ENCODE results near the gene LIPG. TPM values are rescaled to one million over a fixed set of nuclear protein-coding genes. Genes with fewer than 3 reads are reported as not detected.

Gene LIPG
- total RNA-seq, 1 experiment from 2014 or later, result 8.4 TPM

GRCh38 chr18:49613141-49613640 lies 51.3 kb downstream of the LIPG start:
- ChIA-PET CTCF (no interaction called here), POLR2A (ENCODE audit: low non-redundant PET) (no interaction called here)
- intact Hi-C loops (cut with micrococcal nuclease; ENCODE audit: unreplicated experiment), result no loop called here
- TF ChIP-seq EZH2 (IDR thresholded peaks at IDR 0.05; ENCODE audit: borderline replicate concordance, low read depth, low read length, poor library complexity, severe bottlenecking), result no peak
- TF ChIP-seq CTCF (conservative IDR thresholded peaks at IDR 0.05; ENCODE audit: low read depth, low read length), result no peak
- no peaks in the 10 kb centered on the region for H3K27me3 ChIP-seq (replicated peaks; ENCODE audit: insufficient read depth, low read depth, low read length, poor library complexity)
- BruUV-seq (replicated peaks), result no TSS peak
- no peaks in the 10 kb centered on the region for H3K36me3 ChIP-seq (ENCODE audit: insufficient read depth, low read length, poor library complexity, severe bottlenecking)
- no peak overlapping the region for H3K4me3 ChIP-seq (ENCODE audit: low read depth, low read length, poor library complexity, severe bottlenecking)
- peak; percentile 53 for DNase-seq (ENCODE audit: low spot score)
- no peaks in the 10 kb centered on the region for H3K9me3 ChIP-seq (ENCODE audit: low read depth, low read length, poor library complexity, severe bottlenecking)
- peaks cover 13% of the 10 kb centered on the region for H3K4me1 ChIP-seq (ENCODE audit: insufficient read depth, low read length, poor library complexity, severe bottlenecking)
- no peak overlapping the region for H3K27ac ChIP-seq (ENCODE audit: low read depth, low read length, poor library complexity, severe bottlenecking)

GRCh38 chr18:49613641-49614151 lies 51.8 kb downstream of the LIPG start:
- ChIA-PET POLR2A (ENCODE audit: low non-redundant PET) (no interaction called here), CTCF (no interaction called here)
- intact Hi-C loops (cut with micrococcal nuclease; ENCODE audit: unreplicated experiment), result no loop called here
- BruUV-seq (replicated peaks), result no TSS peak
- Histone ChIP-seq H3K9me3 (ENCODE audit: low read depth, low read length, poor library complexity, severe bottlenecking) (no peaks in the 10 kb centered on the region), H3K27me3 (replicated peaks; ENCODE audit: insufficient read depth, low read depth, low read length, poor library complexity) (no peaks in the 10 kb centered on the region), H3K4me3 (ENCODE audit: low read depth, low read length, poor library complexity, severe bottlenecking) (no peak overlapping the region), H3K36me3 (ENCODE audit: insufficient read depth, low read length, poor library complexity, severe bottlenecking) (no peaks in the 10 kb centered on the region), H3K4me1 (ENCODE audit: insufficient read depth, low read length, poor library complexity, severe bottlenecking) (peaks cover 13% of the 10 kb centered on the region), H3K27ac (ENCODE audit: low read depth, low read length, poor library complexity, severe bottlenecking) (no peak overlapping the region)
- TF ChIP-seq EZH2 (IDR thresholded peaks at IDR 0.05; ENCODE audit: borderline replicate concordance, low read depth, low read length, poor library complexity, severe bottlenecking) (no peak), CTCF (conservative IDR thresholded peaks at IDR 0.05; ENCODE audit: low read depth, low read length) (no peak)
- peak; percentile 28 for DNase-seq (ENCODE audit: low spot score)

- H3K4me1 ChIP-seq (ENCODE audit: insufficient read depth, low read length, poor library complexity, severe bottlenecking), result peaks cover 13% of the 10 kb centered on the region
- H3K4me3 ChIP-seq (ENCODE audit: low read depth, low read length, poor library complexity, severe bottlenecking), result no peak overlapping the region
- H3K27me3 ChIP-seq (replicated peaks; ENCODE audit: insufficient read depth, low read depth, low read length, poor library complexity), result peaks cover 5% of the 10 kb centered on the region
- DNase-seq (ENCODE audit: low spot score), result no peak
- BruUV-seq (replicated peaks), result no TSS peak
- no peak for TF ChIP-seq EZH2 (IDR thresholded peaks at IDR 0.05; ENCODE audit: borderline replicate concordance, low read depth, low read length, poor library complexity, severe bottlenecking)
- H3K27ac ChIP-seq (ENCODE audit: low read depth, low read length, poor library complexity, severe bottlenecking), result no peak overlapping the region
- H3K36me3 ChIP-seq (ENCODE audit: insufficient read depth, low read length, poor library complexity, severe bottlenecking), result no peaks in the 10 kb centered on the region
- POLR2A ChIA-PET (ENCODE audit: low non-redundant PET), result no interaction called here
- no peaks in the 10 kb centered on the region for H3K9me3 ChIP-seq (ENCODE audit: low read depth, low read length, poor library complexity, severe bottlenecking)
- CTCF ChIA-PET, result no interaction called here
- intact Hi-C loops (cut with micrococcal nuclease; ENCODE audit: unreplicated experiment), result no loop called here
Measured at GRCh38 chr18:49616618-49617328, 54.9 kb downstream of the LIPG start.

GRCh38 chr18:49617329-49617695 lies 55.5 kb downstream of the LIPG start:
- intact Hi-C loops (cut with micrococcal nuclease; ENCODE audit: unreplicated experiment), result no loop called here
- Histone ChIP-seq H3K27ac (ENCODE audit: low read depth, low read length, poor library complexity, severe bottlenecking) (no peak overlapping the region), H3K4me1 (ENCODE audit: insufficient read depth, low read length, poor library complexity, severe bottlenecking) (peaks cover 13% of the 10 kb centered on the region), H3K27me3 (replicated peaks; ENCODE audit: insufficient read depth, low read depth, low read length, poor library complexity) (peaks cover 5% of the 10 kb centered on the region), H3K4me3 (ENCODE audit: low read depth, low read length, poor library complexity, severe bottlenecking) (no peak overlapping the region), H3K9me3 (ENCODE audit: low read depth, low read length, poor library complexity, severe bottlenecking) (no peaks in the 10 kb centered on the region), H3K36me3 (ENCODE audit: insufficient read depth, low read length, poor library complexity, severe bottlenecking) (no peaks in the 10 kb centered on the region)
- BruUV-seq (replicated peaks), result no TSS peak
- ChIA-PET POLR2A (ENCODE audit: low non-redundant PET) (no interaction called here), CTCF (no interaction called here)
- DNase-seq (ENCODE audit: low spot score), result no peak
- no peak for TF ChIP-seq CTCF (conservative IDR thresholded peaks at IDR 0.05; ENCODE audit: low read depth, low read length)
- no peak for TF ChIP-seq EZH2 (IDR thresholded peaks at IDR 0.05; ENCODE audit: borderline replicate concordance, low read depth, low read length, poor library complexity, severe bottlenecking)
